GM12878 (cell line): ENCODE measurements around the gene SERPINB10. TPM values are rescaled to one million over a fixed set of nuclear protein-coding genes. Genes with fewer than 3 reads are reported as not detected.

ENCODE experiments used
- ASH2L ChIP-seq: fragments of 300-600, 200-600 bp; sonication (generic); IDR thresholded peaks from 2 replicates; pipeline ENCODE4 v1.6.1; 2017; ENCODE audit warnings: low read depth, mild to moderate bottlenecking, borderline replicate concordance
- IKZF2 ChIP-seq, 2 experiments: fragments of 450-650 bp; IDR thresholded peaks; 2 replicates each; pipeline ENCODE4 v1.6.1; 2017; ENCODE audit warnings: mild to moderate bottlenecking in 2 of 2, moderate library complexity in 2 of 2
- NKRF ChIP-seq: fragments of 450-650 bp; conservative IDR thresholded peaks from 2 replicates; pipeline ENCODE4 v1.6.1; 2017; ENCODE audit warnings: mild to moderate bottlenecking, moderate library complexity
- RELA ChIP-seq: fragments of 450-650 bp; IDR thresholded peaks from 2 replicates; pipeline ENCODE4 v1.8.0; 2014; ENCODE audit warnings: borderline replicate concordance; ENCODE audit not compliant: partially characterized antibody
- REST ChIP-seq: IDR thresholded peaks from 2 replicates; pipeline ENCODE4 v1.6.1; 2012; ENCODE audit warnings: mild to moderate bottlenecking, low read depth, low read length
- TCF7 ChIP-seq: IDR thresholded peaks from 2 replicates; pipeline ENCODE4 v1.6.1; 2014; ENCODE audit warnings: antibody characterized with exemption, borderline replicate concordance
- polyA plus RNA-seq, 11 experiments: library from polyadenylated mRNA; depleted of rRNA in 4 of 11; unstranded in 6 of 11; stranded (reverse) in 5 of 11; fragments of >200 nt; fragmentation: Nextera tagmentation in 4 of 11; fragmentation: Illumina TruSeq in 1 of 11; extraction: Ambion mirVana in 4 of 11; extraction: Trizol in 1 of 11; gene quantifications; 1 replicate in 1 of 11; 2 replicates in 10 of 11; pipeline versions ENCODE4 v1.2.1 to v1.2.3, GENCODE V29; 2011 to 2016; ENCODE audit warnings: inconsistent platforms in 2 of 11, missing spikeins in 2 of 11, low read depth in 1 of 11
- total RNA-seq, 4 experiments: library from RNA; depleted of rRNA in 3 of 4; stranded (reverse); fragments of >200 nt in 3 of 4; fragmentation: Illumina TruSeq in 1 of 4; extraction: Trizol in 1 of 4; gene quantifications; 2 replicates each; pipeline versions ENCODE4 v1.2.1 to v1.2.3, GENCODE V29; 2013 to 2021

The SERPINB10 gene
- total and polyA plus RNA-seq, 10 of the 15 experiments (the other 5 are each of a cell fraction or from before 2014, with no cell fraction given), result 12.0 to 83.5 (median 24.1) TPM

GRCh38 chr18:63881851-63882250 lies 25.9 kb upstream of the SERPINB10 start (continued):
- TF ChIP-seq REST, result no peak
- no peak for TF ChIP-seq TCF7
- TF ChIP-seq RELA, result no peak
- no peak for TF ChIP-seq IKZF2 (IDR thresholded peaks at IDR 0.05)
- no peak for TF ChIP-seq NKRF
- TF ChIP-seq ASH2L, result no peak
